ENCODE results near the gene ZC3H12A.

ZC3H12A gene

DNA sequence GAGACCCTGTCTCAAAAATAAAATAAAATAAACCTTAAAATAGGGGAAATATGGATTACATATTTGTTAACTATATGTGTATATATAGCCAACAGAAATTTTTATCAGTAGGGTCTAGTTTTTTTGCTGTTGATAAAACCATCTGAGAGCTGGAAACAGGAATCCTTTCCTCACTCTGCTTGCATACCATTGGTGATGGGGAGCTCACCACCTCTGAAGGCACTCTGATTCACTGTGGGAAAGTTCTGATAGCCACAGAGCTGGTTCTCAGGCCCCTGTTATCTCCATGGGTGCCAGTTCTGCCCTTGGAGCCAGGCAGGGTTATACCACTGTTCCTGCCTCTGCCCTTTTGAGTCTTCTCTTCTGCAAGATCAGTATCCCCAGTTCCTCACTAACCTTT is 17.8 kb upstream of the ZC3H12A start:
- no peak for DNase-seq

DNA sequence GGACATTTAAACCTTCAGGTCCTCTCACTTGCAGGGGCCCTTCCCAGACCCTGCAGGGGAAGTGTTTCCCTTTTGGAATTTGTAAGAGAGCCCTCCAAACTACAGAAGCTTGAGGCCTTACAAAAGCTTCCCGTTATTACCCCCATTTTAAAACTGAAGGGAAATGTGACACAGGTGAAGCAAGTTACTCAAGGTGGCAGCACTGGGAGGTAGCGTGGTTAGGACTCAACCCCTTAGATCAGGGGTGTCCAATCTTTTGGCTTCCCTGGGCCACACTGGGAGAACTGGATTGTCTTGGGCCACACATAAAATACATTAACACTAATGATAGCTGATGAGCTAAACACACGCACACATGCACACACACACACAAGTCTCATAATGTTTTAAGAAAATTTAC is 15.8 kb upstream of the ZC3H12A start:
- DNase-seq = no peak

DNA sequence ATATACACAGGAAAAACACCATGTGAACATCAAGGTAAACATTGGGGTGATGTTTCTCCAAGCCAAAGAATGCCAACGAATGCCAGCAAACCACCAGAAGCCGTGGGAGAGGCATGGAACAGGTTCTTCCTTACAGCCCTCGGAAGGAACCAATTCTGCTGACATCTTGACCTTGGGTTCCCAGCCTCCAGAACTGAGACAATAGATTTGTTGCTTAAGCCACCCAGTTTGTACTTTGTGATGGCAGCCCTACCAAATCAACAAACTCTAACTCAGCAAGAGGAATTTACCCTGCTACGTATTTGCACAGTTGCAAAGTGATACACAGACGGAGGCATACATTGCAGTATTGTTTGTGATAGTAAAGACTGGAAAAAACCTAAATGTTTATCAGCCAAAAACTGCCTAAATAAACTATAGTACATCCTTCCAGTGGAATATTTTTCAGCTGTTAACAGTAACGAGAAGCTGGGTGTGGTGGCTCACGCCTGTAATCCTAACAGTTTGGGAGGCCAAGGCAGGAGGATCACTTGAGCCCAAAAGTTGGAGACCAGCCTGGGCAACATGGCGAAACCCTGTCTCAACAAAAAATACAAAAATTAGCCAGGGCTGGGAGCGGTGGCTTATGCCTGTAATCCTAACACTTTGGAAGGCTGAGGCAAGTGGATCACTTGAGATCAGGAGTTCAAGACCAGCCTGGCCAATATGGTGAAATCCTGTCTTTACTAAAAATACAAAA is 12.5 kb upstream of the ZC3H12A start:
- DNase-seq = no peak

DNA sequence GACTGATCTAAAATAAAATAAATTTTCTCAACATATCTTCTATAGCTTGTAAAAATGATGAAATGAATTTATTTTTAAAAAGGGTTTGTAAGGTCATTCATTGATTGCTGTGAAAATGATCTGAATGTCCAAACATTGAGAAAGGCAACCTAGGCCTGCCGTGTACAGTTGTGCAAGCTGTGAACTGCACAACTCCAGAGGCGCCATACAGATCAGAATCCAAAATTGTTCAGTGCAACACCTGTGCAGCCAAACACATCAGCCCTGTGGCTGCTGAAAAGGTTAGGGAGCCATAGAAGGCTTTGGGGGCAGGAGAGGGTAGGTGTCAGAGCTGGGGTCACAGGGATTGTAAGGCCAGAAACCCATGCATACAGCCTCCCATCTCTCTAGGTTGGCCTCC is 9.9 kb upstream of the ZC3H12A start:
- DNase-seq = no peak

DNA sequence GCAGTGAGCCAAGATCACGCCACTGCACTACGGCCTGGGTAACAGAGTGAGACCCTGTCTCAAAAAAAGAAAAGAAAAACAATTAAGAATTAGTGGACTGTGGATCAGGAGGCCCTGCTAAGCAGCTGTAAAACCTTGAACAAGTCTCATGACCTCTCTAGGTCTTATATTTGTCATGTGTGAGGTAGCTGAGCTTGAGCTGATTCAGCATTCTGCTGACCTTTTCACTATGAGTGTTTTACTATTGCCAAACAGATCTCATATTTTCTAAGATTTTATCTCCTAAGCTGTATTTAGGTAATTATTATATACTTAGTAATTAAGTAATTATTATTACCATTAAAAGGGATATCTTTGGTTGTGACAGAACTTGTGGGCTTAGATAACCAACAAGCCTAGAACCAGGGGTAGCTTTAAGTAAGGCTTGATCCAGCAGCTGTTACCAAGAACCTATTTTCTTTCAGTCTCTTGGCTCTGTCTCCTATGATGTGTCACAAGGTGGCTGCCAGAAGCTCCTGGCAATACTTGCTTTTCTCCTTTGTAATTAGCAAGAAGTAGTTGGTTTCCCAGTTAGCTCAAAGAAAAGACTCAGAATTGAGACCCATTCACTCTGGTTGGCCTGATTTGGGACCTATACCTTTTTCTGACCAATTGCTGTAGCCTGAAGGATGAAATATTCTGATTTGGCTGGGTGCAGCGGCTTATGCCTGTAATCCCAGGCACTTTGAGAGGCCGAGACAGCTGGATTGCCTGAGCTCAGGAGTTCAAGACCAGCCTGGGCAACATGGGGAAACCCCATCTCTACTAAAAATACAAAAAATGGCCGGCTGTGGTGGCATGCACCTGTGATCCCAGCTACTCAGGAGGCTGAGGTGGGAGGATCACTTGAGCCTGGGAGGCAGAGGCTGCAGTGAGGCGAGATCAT is 8.5 kb upstream of the ZC3H12A start:
- no peak for DNase-seq

DNA sequence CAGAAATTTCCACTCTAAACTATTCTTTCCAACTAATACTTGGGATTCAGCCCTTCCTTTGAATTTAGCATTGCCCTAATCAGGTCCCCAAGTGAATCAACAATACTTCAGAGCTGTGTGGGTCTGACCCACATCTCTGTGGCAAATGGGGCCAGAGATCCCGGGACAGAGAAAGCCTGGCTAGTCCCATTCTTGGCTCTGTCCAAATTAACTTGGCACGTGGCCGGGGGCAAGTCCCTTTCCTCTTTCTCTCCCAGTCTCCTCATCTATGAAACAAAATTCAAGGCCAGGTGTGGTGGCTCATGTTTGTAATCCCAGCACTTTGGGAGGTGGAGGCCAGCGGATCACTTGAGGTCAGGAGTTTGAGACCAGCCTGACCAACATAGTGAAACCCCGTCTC is 6.3 kb upstream of the ZC3H12A start:
- no peak for DNase-seq

DNA sequence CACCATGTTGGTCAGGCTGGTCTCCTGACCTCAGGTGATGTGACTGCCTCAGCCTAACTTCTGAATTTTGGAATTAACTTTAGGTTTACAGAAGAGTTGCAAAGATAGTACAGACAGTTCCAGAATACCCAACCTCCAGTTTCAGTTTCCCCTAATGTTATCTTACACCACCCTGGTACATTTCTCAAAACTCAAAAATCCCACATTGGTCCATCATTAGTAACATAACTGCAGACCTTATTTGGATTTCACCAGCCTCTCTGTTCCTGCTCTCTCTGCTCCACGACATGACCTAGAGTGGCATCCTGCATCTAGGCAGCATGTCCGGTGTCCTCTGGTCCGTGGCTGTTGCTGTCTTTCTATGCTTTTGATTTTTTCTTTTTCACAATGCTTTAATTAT is 5.0 kb upstream of the ZC3H12A start:
- no peak for DNase-seq

DNA sequence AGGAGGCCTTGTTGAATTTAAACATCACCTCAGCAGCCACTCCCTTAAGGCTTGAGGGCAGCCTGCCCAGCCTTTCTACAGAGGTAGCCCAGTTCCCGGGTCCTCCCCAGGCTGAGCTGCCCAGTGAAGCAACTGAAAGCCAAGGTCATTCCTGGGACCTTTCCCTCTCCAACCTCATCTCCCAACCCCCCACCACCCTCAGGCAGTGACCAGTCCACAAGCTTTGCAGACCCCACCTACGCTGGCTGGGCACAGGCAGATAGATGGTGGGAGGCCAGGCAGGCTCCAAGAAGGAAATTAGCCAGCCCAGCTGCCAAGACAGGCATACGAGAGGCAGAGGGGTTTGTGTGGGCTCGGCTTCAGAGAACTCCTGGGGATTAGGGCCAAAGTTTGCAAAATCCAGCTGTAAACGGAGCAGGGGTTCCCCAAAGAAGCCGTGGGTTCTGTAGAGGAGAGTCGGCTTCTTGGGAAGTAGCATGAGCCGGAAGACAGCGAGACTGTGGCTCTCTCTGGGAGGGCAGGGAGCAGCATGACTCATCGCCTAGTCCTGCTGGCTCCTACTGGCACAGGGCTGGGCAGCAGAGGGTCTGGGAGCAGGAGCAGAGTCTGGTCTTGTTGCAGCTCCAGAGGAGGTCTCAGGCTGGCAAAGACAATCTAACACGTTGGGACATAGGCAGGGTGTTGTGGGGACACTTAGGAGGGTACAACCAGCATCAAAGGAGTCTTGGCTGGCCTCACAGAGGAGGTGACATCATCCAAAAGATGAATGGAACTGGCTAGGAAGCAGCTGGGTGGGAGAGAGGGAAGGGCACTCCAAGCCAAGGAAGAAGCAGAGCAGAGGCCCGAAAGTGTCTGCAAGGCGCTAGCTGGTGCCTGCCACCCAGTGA is 2.8 kb upstream of the ZC3H12A start:
- DNase-seq = no peak

DNA sequence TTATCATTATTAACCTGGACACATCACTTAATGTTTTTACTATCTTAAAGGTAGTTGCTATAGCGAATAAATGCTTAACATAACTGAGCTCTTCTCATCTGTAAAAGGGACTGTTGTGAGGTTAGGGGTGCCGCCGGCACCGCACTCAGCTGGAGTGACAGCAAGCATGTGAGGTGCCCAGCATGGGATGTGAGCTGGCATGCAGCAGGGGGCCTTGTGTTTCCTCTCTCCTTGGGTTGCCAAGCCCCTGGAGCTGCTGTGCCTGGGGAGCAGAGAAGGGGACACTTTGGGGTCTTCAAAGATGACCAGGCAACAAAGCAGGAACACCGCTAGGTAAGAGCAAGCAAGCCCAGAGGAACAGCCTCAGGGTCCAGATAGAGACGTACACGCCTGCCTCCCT is 2.1 kb upstream of the ZC3H12A start:
- no peak for DNase-seq

DNA sequence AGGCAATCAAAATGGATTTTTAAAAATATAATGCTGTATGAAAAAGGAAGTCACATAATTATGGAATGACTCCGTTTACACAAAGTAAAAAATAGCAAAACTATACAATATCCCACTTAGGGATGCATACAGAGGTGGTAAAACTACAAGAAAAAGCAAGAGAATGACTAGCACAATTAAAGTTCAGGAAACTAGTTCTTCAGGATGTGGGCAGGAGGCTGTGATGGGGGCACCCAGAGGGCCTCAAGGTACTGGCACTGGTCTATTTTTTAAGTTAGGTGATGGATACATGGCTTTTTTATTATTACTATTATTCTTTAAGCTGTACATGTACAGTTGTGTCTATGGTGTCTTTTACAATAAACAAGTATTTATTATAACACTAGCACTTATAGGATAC is 1.4 kb upstream of the ZC3H12A start:
- no peak for DNase-seq

DNA sequence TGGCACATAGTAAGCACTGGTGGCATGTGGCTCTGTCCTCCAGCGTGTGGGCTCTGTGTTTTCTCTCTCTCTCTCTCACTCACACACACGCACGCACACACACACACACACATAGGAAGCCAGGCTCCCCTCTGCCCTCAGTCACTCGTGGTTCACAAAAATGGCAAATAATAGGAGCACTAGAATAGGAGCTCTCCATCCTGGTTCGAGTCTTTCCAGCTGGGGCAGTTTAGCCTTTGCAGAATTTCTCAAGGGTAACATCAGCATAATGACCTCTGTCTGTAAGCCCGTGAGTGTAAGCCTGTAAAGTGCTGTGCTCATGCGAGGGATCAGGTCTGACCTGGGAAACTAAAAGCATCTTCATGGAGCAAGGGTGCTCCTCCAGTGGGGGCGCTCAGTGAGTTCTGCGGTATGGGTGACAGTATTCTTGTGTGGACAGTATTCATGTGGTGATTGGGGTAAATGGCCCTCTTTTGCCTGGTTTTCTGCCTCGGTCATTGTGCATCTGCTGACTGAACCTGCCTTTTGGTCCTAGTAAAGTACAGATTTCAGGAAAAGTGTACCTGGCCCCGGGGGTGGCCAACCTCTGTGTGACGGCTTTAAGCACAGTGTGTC is 842 bp upstream of the ZC3H12A start:
- peak; percentile 78 for DNase-seq

DNA sequence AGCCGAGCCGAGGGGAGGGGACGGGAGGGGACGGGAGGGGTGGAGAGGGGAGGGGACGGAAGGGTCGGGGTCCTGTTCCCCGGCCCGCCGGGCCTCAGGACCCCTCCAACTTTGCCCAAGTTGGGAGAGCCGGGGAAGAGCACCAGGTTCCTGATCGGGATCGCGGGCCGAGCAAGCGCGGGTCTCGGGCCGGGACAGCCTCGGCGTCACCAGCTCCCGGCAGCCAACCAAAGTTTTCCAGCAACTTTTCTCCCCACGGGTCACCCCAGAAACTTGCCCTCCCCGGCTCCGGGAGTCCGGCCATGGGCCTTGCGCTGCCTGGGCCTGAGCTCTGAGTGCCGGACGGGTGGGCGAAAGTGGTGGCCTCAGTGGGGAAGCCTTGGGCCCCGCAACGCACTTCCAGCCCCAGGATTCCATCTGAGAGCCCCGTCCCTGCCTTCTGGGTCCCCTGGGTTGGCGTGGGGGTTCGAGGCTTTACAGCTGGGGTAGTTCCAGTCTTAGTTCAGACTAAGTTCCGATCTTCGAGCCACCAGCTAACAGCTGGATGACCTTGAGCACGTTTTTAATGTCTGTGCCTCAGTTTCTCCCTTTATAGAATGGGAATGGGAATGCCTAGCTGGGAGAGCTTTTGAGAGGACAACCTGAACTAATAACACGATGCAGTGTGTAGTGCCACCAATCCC is 458 bp downstream of the ZC3H12A start:
- no peak for DNase-seq

DNA sequence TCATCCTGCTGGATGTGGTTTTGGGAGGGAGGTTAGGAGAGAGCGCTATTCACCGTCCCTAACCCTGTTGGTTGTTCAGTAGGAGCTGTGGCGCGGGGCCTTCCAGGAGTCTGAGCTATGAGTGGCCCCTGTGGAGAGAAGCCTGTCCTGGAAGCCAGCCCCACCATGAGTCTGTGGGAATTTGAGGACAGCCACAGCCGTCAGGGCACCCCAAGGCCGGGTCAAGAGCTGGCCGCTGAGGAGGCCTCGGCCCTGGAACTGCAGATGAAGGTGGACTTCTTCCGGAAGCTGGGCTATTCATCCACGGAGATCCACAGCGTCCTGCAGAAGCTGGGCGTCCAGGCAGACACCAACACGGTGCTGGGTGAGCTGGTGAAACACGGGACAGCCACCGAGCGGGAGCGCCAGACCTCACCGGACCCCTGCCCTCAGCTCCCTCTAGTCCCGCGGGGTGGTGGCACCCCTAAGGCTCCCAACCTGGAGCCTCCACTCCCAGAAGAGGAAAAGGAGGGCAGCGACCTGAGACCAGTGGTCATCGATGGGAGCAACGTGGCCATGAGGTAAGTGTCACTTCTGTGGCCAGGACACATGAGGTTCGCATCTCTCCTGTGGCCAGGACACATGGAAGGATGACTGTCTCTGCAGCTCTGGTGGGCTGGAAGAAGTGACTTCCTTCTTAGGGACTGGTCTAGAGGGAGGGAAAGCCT is 1.2 kb downstream of the ZC3H12A start:
- DNase-seq = peak; percentile 70

DNA sequence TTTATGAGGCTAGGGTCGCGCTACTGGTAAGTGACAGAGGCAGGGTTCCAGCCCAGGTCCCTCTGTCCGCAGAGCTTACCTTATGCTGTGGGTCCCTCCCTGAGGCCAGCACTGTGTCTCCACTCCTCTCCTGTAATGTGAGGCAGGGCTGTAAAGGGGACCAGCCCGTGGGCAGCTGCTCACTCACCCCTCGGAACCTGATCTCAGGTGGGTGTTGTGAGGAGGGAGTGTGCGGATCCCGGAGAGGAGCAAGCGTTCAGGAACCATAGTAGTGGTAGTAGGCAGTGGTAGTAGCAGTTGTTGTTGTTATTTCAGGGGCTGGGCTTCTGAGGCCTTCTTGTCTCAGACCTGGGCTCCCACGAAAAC is 1.7 kb downstream of the ZC3H12A start:
- peak; percentile 62 for DNase-seq

DNA sequence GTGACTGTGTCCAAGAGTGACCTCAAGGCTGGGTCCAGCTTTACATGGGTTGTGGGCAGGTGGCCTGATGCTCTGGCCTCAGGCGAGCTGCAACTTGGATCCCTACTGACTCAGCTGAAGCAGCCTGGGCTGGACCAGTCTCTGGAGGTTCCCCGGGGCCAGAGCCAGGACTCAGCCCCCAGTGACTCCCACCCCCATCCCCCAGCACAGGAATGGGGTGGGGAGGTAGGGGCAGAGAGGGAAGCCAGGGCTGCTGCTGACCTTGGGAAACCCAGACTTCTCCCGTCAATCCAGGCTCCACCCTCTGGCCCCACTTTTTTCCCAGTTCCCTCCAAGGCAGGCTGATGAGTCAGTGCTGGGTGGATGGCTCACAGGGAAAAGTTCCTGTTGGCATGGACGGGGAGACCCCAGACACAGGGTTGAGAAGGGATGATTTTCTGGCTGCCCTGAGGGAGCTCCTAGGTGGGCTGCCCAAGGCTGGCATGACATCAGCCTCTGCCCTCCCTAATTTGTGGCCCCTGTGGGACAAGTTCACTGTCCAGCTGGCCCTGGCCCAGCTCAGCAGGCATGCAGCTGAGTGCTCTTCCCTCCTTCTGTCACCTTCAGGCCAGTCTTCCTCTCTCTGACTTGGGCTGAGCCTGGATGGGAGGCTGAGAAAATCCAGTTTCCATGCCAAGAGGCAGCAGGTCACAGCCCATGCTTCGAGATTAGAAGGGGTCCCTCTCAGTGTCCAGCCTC is 2.2 kb downstream of the ZC3H12A start:
- peak; percentile 67 for DNase-seq

DNA sequence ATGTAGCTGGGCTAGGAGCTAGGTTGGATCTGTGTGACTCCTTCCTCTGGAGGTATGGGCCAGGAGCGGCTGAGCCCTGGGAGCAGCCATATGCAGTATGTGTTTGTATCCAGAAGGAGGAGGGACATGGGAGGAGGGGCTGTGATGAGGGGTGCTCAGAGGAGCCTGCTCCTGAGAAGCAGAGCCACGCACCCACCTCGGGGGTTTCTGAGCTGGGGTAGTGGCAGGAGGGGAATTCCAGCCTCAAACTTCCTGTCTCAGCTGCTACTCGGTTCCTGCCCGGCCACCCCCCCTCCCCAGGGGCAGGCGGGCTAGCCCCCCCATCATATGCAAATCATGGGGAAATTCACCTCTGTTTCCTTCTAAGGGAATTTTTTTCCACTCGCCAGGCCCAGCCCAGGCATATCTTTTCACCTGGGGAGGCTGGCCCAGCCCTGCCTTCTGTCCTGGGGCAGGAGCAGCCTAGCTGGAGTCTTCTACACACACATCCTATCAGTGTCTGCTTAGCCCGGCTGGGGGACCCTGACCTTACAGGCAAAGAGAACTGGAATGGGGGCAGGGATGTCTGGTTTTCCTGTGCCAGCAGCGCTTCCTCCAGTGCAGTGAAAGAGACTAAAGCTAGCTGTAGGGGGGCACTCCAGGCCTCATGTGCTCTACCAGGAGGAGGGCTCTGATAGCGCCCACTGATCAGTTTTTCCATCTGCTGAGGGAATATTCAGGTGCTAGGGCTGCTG is 3.0 kb downstream of the ZC3H12A start:
- peak; percentile 95 for DNase-seq

DNA sequence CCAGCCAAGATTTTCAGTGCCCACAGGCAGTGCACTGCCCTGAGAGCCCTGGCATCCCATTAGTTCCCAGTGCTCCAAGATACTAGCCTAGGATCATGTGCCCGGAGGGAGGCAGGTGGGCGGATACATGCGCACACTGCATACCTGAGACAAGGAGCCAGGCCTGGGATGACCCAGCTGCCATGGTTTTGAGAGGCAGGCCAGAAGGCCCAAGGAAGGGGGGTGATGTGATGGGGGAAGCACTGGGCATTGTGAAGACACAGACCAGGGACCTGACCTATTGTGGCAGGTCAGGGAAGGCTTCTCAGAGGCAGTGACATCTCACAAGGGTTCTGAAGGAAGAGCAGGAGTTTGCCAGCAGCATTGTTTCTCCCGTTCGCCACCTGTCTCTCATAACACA is 3.6 kb downstream of the ZC3H12A start:
- DNase-seq = peak; percentile 73

DNA sequence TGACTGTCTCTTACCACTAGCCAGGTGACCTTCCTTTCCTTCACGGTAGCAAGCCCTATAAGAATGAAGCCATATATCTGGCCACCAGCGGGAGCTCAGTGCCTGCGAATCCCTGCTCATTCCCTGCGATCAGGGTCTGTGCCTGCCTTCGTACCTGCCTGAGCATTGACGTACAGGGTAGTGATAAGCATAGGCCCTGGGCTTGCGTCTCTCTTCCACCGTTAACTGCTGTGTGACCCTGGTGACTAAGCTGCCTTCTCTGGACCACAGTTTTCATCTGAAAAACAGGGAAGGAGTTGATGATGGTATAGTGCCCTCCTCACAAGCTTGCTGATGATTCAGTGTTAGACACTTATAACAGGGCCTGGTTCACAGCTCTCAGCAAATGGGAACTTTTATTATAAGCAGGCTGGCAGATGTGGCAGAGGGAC is 4.1 kb downstream of the ZC3H12A start:
- peak; percentile 85 for DNase-seq

DNA sequence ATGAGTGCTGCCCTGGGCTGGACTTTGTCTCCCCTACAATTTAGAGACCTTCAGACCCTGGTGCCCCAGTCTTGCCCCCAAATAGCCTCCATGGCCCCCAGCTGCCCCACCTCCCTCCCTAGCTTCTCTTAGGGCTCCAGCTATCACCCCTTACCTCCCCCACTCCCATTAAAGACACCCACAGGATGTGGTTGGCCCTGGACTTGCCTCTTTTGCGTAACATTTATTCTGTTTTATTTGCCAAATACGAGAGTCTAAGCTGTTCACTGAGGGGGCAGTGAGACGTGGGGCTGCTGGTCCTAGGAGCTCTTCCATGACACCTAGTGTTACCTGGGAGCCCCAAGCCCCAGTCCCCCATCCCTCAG is 4.5 kb downstream of the ZC3H12A start:
- DNase-seq = peak; percentile 80
